Activated naive CD4-positive, alpha-beta T cell treated with anti-CD3 and anti-CD28 coated beads, Interleukin-2, amount 50 U/mL, for 24 hours (primary cell): ENCODE results near the gene ZNG1A.
"Not testable (repeated sequence)": the region's sequence is repeated elsewhere in the genome, so short reads cannot be mapped to it uniquely, and the experiment has no call there.

ENCODE experiments used
- H3K27ac Mint-ChIP-seq: one replicate; pipeline ENCODE4 v1.8.0; 2021; ENCODE audit warnings: mild to moderate bottlenecking, mixed read lengths
- H3K27me3 Mint-ChIP-seq: one replicate; pipeline ENCODE4 v1.8.0; 2021; ENCODE audit warnings: mixed read lengths
- H3K36me3 Mint-ChIP-seq: one replicate; pipeline ENCODE4 v1.8.0; 2021; ENCODE audit warnings: mixed read lengths
- H3K4me1 Mint-ChIP-seq: one replicate; pipeline ENCODE4 v1.8.0; 2021; ENCODE audit warnings: mixed read lengths
- H3K4me3 Mint-ChIP-seq: one replicate; pipeline ENCODE4 v1.8.0; 2021; ENCODE audit warnings: mild to moderate bottlenecking, mixed read lengths
- H3K9me3 Mint-ChIP-seq: one replicate; pipeline ENCODE4 v1.8.0; 2021; ENCODE audit warnings: mixed read lengths

The ZNG1A gene

DNA sequence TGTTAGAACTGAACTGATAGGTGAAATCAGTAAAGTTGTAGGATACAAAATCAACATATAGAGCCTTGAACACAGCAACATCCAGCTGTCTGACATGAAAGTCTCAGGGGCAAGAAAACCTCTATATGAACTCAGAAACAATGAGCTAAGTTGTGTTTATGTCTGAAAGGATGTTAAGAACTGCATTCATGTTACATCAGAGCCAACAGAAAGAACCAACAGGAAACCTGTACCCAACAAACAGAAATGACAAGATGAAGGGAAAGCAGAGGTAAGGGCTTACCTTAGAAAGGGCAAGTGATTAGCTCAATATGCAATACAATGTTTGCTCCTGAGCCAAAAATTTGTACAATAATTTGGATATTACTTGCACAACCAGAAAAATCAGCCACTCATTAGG, 92.2 kb downstream of the ZNG1A start:
- H3K27me3 Mint-ChIP-seq, H3K9me3 Mint-ChIP-seq: not testable (repeated sequence)

DNA sequence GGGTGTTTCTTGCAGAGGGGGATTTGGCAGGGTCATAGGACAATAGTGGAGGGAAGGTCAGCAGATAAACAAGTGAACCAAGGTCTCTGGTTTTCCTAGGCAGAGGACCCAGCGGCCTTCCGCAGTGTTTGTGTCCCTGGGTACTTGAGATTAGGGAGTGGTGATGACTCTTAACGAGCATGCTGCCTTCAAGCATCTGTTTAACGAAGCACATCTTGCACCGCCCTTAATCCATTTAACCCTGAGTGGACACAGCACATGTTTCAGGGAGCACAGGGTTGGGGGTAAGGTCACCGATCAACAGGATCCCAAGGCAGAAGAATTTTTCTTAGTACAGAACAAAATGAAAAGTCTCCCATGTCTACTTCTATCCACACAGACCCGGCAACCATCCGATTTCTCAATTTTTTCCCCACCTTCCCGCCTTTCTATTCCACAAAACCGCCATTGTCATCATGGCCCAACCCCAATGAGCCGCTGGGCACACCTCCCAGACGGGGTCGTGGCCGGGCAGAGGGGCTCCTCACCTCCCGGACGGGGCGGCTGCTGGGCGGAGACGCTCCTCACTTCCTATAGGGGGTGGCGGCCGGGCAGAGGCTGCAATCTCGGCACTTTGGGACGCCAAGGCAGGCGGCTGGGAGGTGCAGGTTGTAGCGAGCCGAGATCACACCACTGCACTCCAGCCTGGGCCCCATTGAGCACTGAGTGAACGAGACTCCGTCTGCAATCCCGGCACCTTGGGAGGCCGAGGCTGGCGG, 95.7 kb downstream of the ZNG1A start:
- H3K4me1 Mint-ChIP-seq, H3K27ac Mint-ChIP-seq, H3K36me3 Mint-ChIP-seq, H3K9me3 Mint-ChIP-seq, H3K27me3 Mint-ChIP-seq, H3K4me3 Mint-ChIP-seq: not testable (repeated sequence)

More for the DNA sequence above, 92.2 kb downstream of the ZNG1A start:
- not testable (repeated sequence) for H3K36me3 Mint-ChIP-seq, H3K4me1 Mint-ChIP-seq, H3K4me3 Mint-ChIP-seq, H3K27ac Mint-ChIP-seq

DNA sequence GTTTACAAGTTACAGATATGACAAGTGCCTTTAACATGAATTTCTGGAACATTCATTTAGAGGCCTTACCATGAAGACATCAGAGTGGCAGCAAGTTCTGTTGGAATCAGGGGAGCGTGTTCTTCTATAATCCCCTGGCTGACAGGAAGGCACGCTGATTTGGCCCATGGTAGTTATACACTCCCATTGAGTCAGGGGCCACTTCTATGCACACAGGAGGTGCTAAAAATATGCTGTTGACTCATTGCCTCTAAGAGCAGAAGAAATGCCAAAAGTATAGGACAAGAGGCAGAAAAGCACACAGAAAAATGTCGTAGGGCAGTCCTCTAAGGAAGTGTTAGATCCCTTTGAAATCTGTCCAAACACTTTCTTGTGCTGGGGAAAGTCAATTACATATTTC, 100.5 kb downstream of the ZNG1A start:
- H3K36me3 Mint-ChIP-seq, H3K4me1 Mint-ChIP-seq, H3K27ac Mint-ChIP-seq, H3K4me3 Mint-ChIP-seq, H3K9me3 Mint-ChIP-seq, H3K27me3 Mint-ChIP-seq: not testable (repeated sequence)

DNA sequence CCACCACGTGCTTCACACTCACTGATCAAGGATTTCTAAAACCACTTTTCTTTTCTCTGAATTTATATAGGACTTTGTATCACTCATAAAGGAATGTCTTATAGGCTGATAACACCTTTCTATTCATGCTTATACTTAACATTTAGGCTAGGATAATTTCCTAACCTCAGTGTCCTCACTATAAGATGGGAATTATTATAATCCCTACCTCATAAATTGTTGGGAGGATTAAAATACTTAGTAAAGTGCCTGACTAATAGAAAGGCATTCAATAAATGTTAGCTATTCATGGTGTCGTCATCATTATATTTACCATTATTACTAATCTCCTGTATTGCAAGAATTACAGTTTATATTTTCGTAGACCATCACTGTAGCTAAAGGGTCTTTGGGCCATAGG, 102.5 kb downstream of the ZNG1A start:
- not testable (repeated sequence) for H3K4me1 Mint-ChIP-seq, H3K4me3 Mint-ChIP-seq, H3K9me3 Mint-ChIP-seq, H3K27ac Mint-ChIP-seq, H3K36me3 Mint-ChIP-seq
- H3K27me3 Mint-ChIP-seq, result peaks cover 10% of the 10 kb centered on the region

DNA sequence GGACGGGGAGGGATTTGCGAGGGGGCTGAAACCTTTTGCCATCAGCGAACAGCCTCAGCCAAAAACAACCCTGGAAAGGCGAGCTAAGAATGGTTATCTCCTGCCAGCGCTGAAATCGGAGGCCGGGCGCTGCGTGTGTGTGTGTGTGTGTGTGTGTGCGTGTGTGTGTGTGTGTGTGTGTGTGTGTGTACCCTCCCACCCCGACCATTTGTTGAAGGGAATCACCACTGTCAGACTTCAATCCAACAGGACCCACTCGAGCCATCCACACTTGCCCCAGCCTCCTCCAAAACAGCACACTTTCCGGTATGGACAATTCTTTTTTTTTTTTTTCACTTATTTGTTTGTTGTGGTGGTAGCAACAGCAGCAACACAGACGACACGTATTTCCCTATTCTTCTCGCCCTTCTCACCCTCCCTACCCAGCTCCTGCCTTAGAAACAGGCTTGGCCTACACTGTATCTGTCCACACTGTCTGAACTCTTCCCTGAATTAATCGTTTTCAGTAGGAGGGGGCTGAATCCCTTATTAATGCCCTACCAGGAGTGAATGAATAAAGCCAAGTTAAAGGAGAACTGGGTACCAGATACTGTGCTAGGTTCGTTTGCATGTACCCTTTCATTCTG, 104.8 kb downstream of the ZNG1A start:
- not testable (repeated sequence) for H3K9me3 Mint-ChIP-seq, H3K4me1 Mint-ChIP-seq, H3K27ac Mint-ChIP-seq, H3K27me3 Mint-ChIP-seq, H3K36me3 Mint-ChIP-seq
- peak overlapping the region; percentile 63 for H3K4me3 Mint-ChIP-seq

DNA sequence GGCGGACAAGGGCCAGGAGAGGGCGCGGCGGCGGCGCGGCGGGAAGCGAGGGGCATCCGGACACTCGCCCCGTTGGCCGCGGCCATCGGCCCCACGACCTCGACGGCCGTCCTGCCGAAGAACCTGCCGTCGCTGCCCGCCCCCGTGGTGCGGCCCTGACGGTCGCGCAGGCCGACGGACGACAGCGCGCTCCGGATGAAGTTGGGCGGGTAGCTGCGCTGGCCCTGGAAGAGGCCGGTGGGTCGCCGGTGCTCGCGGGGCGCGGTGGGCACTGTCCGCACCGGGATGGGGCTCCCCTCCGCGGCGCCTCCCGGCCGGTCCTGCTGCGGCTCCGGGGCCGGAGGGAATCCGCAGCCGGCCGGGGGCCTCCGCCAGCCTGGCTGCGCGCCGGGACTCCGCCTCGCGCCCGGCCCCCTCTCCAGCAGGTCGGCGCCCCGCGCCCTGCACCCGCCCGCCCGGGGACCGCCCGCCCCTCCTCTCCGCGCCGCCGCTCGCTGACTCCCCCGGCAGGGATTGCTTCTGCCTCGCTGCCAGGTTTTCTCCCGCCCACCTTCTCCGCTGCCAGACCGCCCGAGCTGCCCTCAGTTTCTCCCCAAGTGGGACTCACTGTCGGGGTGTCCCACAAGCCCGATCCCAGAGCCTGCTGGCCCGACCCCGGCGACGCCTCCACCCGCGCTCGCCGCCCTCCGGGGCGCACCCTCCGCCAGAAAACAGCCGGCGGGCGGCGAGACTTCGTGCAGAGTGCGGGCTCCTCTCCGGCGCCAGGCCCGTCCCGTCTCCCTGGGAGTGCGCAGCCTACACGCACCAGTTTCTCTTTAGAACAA, 105.6 kb downstream of the ZNG1A start:
- H3K4me1 Mint-ChIP-seq, H3K27me3 Mint-ChIP-seq, H3K9me3 Mint-ChIP-seq, H3K27ac Mint-ChIP-seq, H3K36me3 Mint-ChIP-seq: not testable (repeated sequence)
- peak overlapping the region; percentile 39 for H3K4me3 Mint-ChIP-seq
